Caco-2 (cell line): ENCODE data around the gene SERPINC1. TPM values are rescaled to one million over a fixed set of nuclear protein-coding genes. Genes with fewer than 3 reads are reported as not detected.

Experiments
- BruUV-seq: library from RNA; stranded (reverse); fragments of 400-500 nt; replicated peaks from 2 replicates; lab custom pipeline; 2021; lab: Mats Ljungman, UMichigan
- CTCF ChIA-PET: fragments of 300-600 bp; sonication (Branson Sonifier 250); formaldehyde crosslinking; loops from one replicate; lab custom pipeline; 2022; ENCODE audit warnings: antibody characterized with exemption; lab: Charles Lee
- POLR2A ChIA-PET: fragments of 300-600 bp; sonication (Branson Sonifier 250); formaldehyde crosslinking; loops from one replicate; lab custom pipeline; 2022; ENCODE audit warnings: antibody characterized with exemption; lab: Charles Lee
- DNase-seq, 2 experiments: peaks; one replicate each; pipeline versions ENCODE4 v3.0.0 to v3.0.0-alpha.2; 2020 to 2022
- H3K27me3 ChIP-seq: replicated peaks from 2 replicates; pipeline ENCODE4 v1.6.0; 2011; ENCODE audit warnings: low read length; ENCODE audit not compliant: control insufficient read depth, insufficient read depth
- H3K36me3 ChIP-seq: 2 replicates; pipeline ENCODE4 v1.5.1; 2011; ENCODE audit warnings: low read length; ENCODE audit not compliant: control insufficient read depth, insufficient read depth
- H3K4me1 ChIP-seq: fragments of 250-450 bp; sonication (Bioruptor Pico); 2 replicates; pipeline ENCODE4 v1.5.1; 2020; ENCODE audit warnings: mild to moderate bottlenecking
- H3K4me3 ChIP-seq: 2 replicates; pipeline ENCODE4 v1.5.1; 2011; ENCODE audit warnings: low read depth, mild to moderate bottlenecking, control low read depth, low read length
- H3K9me3 ChIP-seq: fragments of 250-450 bp; sonication (Bioruptor Pico); 2 replicates; pipeline ENCODE4 v1.5.1; 2020; ENCODE audit warnings: mild to moderate bottlenecking, moderate library complexity
- H3K27ac Mint-ChIP-seq: one replicate; pipeline ENCODE4 v1.8.0; 2022; ENCODE audit warnings: mixed read lengths; ENCODE audit not compliant: unreplicated experiment
- H3K27me3 Mint-ChIP-seq: one replicate; pipeline ENCODE4 v1.8.0; 2022; ENCODE audit warnings: mixed read lengths; ENCODE audit not compliant: insufficient read depth, unreplicated experiment
- H3K36me3 Mint-ChIP-seq: one replicate; pipeline ENCODE4 v1.8.0; 2022; ENCODE audit warnings: mild to moderate bottlenecking, mixed read lengths; ENCODE audit not compliant: insufficient read depth, unreplicated experiment
- H3K4me1 Mint-ChIP-seq: one replicate; pipeline ENCODE4 v1.8.0; 2022; ENCODE audit warnings: low read depth, mixed read lengths; ENCODE audit not compliant: unreplicated experiment
- H3K4me3 Mint-ChIP-seq: one replicate; pipeline ENCODE4 v1.8.0; 2022; ENCODE audit warnings: mild to moderate bottlenecking, moderate library complexity, mixed read lengths; ENCODE audit not compliant: unreplicated experiment
- H3K9me3 Mint-ChIP-seq: one replicate; pipeline ENCODE4 v1.8.0; 2022; ENCODE audit warnings: mixed read lengths; ENCODE audit not compliant: unreplicated experiment
- intact Hi-C: fragments of 100-400 bp; cut with micrococcal nuclease; formaldehyde crosslinking; loops from one replicate; pipeline ENCODE4 v1.10.0; 2022; ENCODE audit not compliant: unreplicated experiment
- total RNA-seq: library from RNA; stranded (reverse); gene quantifications from 2 replicates; pipeline ENCODE4 v1.2.3, GENCODE V29; 2022
- TF ChIP-seq, protein P1 (sequence below), 2 experiments: fragments of 200-600 bp in 1 of 2; IDR thresholded peaks; 1 replicate in 1 of 2; 2 replicates in 1 of 2; pipeline versions ENCODE4 v1.5.1 to v1.8.0; 2011 to 2022; ENCODE audit warnings: antibody characterized with exemption in 1 of 2, control low read depth in 1 of 2, inconsistent platforms in 1 of 2, low read depth in 1 of 2, low read length in 1 of 2, mild to moderate bottlenecking in 1 of 2, moderate library complexity in 1 of 2; ENCODE audit not compliant: insufficient read depth in 1 of 2, severe bottlenecking in 1 of 2, unreplicated experiment in 1 of 2

Gene SERPINC1
- total RNA-seq, 1 experiment from 2014 or later: 0.98 TPM

DNA sequence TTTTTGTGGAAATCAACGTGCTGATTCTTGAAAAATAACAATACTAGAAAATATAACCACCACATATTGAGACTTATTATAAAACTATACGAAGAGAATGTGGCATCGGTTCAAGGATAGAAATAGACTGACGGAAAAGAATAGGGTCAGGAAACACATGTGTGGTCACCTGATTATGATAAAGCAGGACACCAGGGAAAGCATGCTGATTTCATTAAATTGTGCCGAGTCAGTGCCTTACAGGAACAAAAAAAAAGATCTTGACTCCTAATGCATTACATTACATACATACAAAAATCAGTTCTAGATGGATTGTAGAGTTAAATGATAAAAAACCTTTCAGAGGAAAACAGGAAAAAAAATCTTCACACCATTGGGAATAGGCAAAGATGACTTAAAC is 43.5 kb upstream of the SERPINC1 start:
- no peak overlapping the region for H3K4me3 Mint-ChIP-seq
- Histone ChIP-seq H3K36me3 (no peaks in the 10 kb centered on the region; the same call in 1 of the 2 replicates), H3K27me3 (no peaks in the 10 kb centered on the region), H3K9me3 (no peaks in the 10 kb centered on the region), H3K4me1 (no peaks in the 10 kb centered on the region), H3K4me3 (no peak overlapping the region)
- intact Hi-C loops: no loop called here
- no peaks in the 10 kb centered on the region for H3K27me3 Mint-ChIP-seq
- POLR2A ChIA-PET: no interaction called here
- TF ChIP-seq, protein P1, sequence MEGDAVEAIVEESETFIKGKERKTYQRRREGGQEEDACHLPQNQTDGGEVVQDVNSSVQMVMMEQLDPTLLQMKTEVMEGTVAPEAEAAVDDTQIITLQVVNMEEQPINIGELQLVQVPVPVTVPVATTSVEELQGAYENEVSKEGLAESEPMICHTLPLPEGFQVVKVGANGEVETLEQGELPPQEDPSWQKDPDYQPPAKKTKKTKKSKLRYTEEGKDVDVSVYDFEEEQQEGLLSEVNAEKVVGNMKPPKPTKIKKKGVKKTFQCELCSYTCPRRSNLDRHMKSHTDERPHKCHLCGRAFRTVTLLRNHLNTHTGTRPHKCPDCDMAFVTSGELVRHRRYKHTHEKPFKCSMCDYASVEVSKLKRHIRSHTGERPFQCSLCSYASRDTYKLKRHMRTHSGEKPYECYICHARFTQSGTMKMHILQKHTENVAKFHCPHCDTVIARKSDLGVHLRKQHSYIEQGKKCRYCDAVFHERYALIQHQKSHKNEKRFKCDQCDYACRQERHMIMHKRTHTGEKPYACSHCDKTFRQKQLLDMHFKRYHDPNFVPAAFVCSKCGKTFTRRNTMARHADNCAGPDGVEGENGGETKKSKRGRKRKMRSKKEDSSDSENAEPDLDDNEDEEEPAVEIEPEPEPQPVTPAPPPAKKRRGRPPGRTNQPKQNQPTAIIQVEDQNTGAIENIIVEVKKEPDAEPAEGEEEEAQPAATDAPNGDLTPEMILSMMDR (IDR thresholded peaks at IDR 0.05; ENCODE audit: insufficient read depth in 1 of 2, low read depth in 1 of 2, low read length in 1 of 2, severe bottlenecking in 1 of 2, unreplicated experiment in 1 of 2): no peak
- peaks cover 66% of the 10 kb centered on the region for H3K36me3 Mint-ChIP-seq
- DNase-seq: no peak
- H3K4me1 Mint-ChIP-seq: no peaks in the 10 kb centered on the region
- no TSS peak for BruUV-seq
- no peak overlapping the region for H3K27ac Mint-ChIP-seq
- CTCF ChIA-PET: no interaction called here
- H3K9me3 Mint-ChIP-seq: no peaks in the 10 kb centered on the region

DNA sequence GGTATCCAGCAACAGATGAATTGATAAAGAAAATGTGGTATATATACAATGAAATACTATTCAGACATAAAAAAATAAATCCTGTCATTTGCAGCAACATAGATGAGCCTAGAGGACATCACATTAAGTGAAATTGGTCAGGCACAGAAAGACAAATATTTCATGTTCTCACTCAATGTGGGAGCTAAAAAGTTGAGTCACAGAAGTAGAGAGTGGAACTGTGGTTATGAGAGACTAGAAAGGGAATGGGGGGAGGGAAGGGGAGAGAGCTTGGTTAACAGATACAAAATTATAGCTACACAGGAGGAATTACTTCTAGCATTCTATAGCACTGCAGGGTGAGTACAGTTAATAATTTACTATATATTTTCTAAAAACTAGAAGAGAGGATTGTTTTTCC is 37.1 kb upstream of the SERPINC1 start:
- H3K27ac Mint-ChIP-seq: no peak overlapping the region
- Histone ChIP-seq H3K36me3 (no peaks in the 10 kb centered on the region), H3K27me3 (no peaks in the 10 kb centered on the region), H3K4me3 (no peak overlapping the region), H3K4me1 (no peaks in the 10 kb centered on the region), H3K9me3 (no peaks in the 10 kb centered on the region)
- intact Hi-C loops: no loop called here
- CTCF ChIA-PET: no interaction called here
- H3K4me1 Mint-ChIP-seq: no peaks in the 10 kb centered on the region
- no peak for DNase-seq
- no peak overlapping the region for H3K4me3 Mint-ChIP-seq
- H3K36me3 Mint-ChIP-seq: peaks cover 60% of the 10 kb centered on the region
- no peaks in the 10 kb centered on the region for H3K27me3 Mint-ChIP-seq
- no peaks in the 10 kb centered on the region for H3K9me3 Mint-ChIP-seq
- POLR2A ChIA-PET: no interaction called here
- no TSS peak for BruUV-seq
- TF ChIP-seq, protein P1 (IDR thresholded peaks at IDR 0.05; ENCODE audit: insufficient read depth in 1 of 2, low read depth in 1 of 2, low read length in 1 of 2, severe bottlenecking in 1 of 2, unreplicated experiment in 1 of 2): no peak

DNA sequence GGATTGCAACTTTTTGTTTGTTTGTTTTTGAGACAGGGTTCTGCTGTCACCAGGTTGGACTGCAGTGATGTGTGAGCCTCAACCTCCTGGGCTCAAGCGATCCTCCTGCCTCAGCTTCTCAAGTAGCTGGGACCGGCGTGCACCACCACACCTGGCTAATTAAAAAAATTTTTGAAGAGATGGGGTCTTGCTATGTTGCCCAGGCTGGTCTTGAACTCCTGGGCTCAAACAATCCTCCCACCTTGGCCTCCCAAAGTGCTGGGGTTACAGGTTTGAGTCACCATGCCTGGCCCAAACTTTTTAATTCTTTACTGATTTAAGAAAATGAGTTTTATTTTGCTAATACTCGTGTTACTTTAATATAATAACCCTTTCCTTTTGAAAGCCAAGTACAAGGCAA is 31.5 kb upstream of the SERPINC1 start:
- CTCF ChIA-PET: no interaction called here
- H3K4me3 ChIP-seq: no peak overlapping the region
- intact Hi-C loops: no loop called here
- TF ChIP-seq, protein P1 (IDR thresholded peaks at IDR 0.05; ENCODE audit: insufficient read depth in 1 of 2, low read depth in 1 of 2, low read length in 1 of 2, severe bottlenecking in 1 of 2, unreplicated experiment in 1 of 2): no peak
- no peaks in the 10 kb centered on the region for H3K9me3 ChIP-seq
- H3K4me3 Mint-ChIP-seq: no peak overlapping the region
- BruUV-seq: no TSS peak
- no peak for DNase-seq
- no peaks in the 10 kb centered on the region for H3K27me3 ChIP-seq
- no peaks in the 10 kb centered on the region for H3K4me1 ChIP-seq
- H3K9me3 Mint-ChIP-seq: no peaks in the 10 kb centered on the region
- H3K36me3 Mint-ChIP-seq: peaks cover 63% of the 10 kb centered on the region
- H3K27ac Mint-ChIP-seq: no peak overlapping the region
- POLR2A ChIA-PET: no interaction called here
- no peaks in the 10 kb centered on the region for H3K27me3 Mint-ChIP-seq
- peaks cover 1% of the 10 kb centered on the region; the same call in 1 of the 2 replicates for H3K36me3 ChIP-seq
- no peaks in the 10 kb centered on the region for H3K4me1 Mint-ChIP-seq
